Measurements from ENCODE around the gene NHSL1.
A peak's percentile ranks its signal among the peaks of the same experiment; 100 is the strongest.

NHSL1 gene

DNA sequence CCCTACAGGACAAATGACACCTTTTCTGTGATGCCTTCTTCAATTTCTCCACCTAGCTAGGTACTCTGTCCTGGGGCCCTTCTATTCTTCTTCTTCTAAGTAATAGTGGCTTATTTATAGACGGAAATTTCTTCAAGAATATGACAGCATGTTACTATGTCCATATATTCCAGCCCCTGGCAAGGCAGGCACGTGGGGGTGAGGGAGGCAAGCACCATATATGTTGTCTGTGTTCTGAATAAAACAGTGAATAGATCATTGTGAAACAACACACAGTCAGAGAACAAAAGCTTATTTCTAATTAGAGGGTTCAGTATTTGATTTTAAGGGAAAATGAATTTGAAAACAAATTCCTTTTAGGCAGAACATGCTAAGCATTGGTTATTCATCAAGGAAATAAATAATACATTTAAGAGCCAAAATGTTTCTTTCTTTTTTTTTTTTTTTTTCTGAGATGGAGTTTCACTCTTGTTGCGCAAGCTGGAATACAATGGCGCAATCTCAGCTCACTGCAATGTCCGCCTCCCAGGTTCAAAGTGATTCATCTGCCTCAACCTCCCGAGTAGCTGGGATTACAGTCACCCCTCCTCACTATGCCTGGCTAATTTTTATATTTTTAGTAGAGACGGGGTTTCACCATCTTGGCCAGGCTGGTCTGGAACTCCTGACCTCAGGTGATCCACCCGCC, 89.1 kb downstream of the NHSL1 start:
- Histone ChIP-seq H3K27ac (ENCODE audit: insufficient read depth, low read length, poor library complexity, severe bottlenecking) (no peak overlapping the region), H3K36me3 (ENCODE audit: control insufficient read depth, insufficient read depth, low read length) (peaks cover 82% of the 10 kb centered on the region), H3K27me3 (replicated peaks; ENCODE audit: control insufficient read depth, insufficient read depth, low read length, poor library complexity, severe bottlenecking) (no peaks in the 10 kb centered on the region), H3K4me1 (ENCODE audit: control insufficient read depth, insufficient read depth, low read length, poor library complexity, severe bottlenecking) (peaks cover 1% of the 10 kb centered on the region), H3K9me3 (ENCODE audit: control insufficient read depth, low read length) (no peaks in the 10 kb centered on the region), H3K4me3 (ENCODE audit: insufficient read depth, low read depth, low read length, poor library complexity, severe bottlenecking) (no peak overlapping the region)
- DNase-seq = no peak

GRCh38 chr6:138406443-138406842, 92.9 kb downstream of the NHSL1 start:
- Histone ChIP-seq H3K36me3 (ENCODE audit: control insufficient read depth, insufficient read depth, low read length) (peaks cover 49% of the 10 kb centered on the region), H3K27me3 (replicated peaks; ENCODE audit: control insufficient read depth, insufficient read depth, low read length, poor library complexity, severe bottlenecking) (no peaks in the 10 kb centered on the region), H3K27ac (ENCODE audit: insufficient read depth, low read length, poor library complexity, severe bottlenecking) (no peak overlapping the region), H3K4me1 (ENCODE audit: control insufficient read depth, insufficient read depth, low read length, poor library complexity, severe bottlenecking) (peaks cover 14% of the 10 kb centered on the region), H3K4me3 (ENCODE audit: insufficient read depth, low read depth, low read length, poor library complexity, severe bottlenecking) (no peak overlapping the region), H3K9me3 (ENCODE audit: control insufficient read depth, low read length) (no peaks in the 10 kb centered on the region)
- no peak for DNase-seq

- H3K27ac ChIP-seq (ENCODE audit: insufficient read depth, low read length, poor library complexity, severe bottlenecking) = peak overlapping the region; percentile 7
- no peak overlapping the region for H3K4me3 ChIP-seq (ENCODE audit: insufficient read depth, low read depth, low read length, poor library complexity, severe bottlenecking)
Observed at GRCh38 chr6:138405816-138406413, 93.4 kb downstream of the NHSL1 start.

DNA sequence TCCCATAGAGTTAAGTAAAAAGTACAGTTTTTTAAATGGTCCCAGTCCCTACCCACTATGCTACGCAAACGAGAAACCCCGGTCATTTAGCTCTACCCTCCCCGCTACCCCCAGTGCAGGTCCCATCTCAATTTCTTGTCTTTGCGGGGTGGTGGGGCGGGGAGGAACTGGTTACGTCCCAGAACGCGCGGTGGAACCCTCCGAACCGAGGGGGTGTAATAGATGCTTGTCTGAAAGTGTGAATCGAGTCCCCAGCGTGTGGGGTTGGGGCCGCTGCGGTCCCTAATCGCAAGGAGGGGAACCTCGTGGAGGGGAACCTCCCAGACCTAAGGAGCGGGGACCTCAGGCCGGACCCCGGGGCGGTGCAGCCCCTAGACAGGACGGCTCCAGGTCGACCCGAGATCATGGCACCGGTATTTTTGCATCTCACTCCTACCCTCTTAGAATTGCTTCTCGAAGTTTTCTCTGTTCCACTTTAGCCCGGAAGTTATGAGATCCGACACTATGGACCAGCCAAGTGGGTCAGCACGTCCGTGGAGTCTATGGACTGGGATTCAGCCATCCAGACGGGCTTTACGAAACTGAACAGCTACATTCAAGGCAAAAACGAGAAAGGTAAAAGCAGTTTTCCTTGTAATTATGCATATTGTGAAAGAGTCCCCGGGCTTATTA, 94.5 kb downstream of the NHSL1 start:
- peak overlapping the region; percentile 64 for H3K4me3 ChIP-seq (ENCODE audit: insufficient read depth, low read depth, low read length, poor library complexity, severe bottlenecking)
- peak overlapping the region; percentile 79 for H3K27ac ChIP-seq (ENCODE audit: insufficient read depth, low read length, poor library complexity, severe bottlenecking)
- H3K36me3 ChIP-seq (ENCODE audit: control insufficient read depth, insufficient read depth, low read length) = peaks cover 38% of the 10 kb centered on the region
- no peaks in the 10 kb centered on the region for H3K9me3 ChIP-seq (ENCODE audit: control insufficient read depth, low read length)
- peaks cover 14% of the 10 kb centered on the region for H3K4me1 ChIP-seq (ENCODE audit: control insufficient read depth, insufficient read depth, low read length, poor library complexity, severe bottlenecking)
- peak; percentile 7 to 21 (median 12) for DNase-seq
- H3K27me3 ChIP-seq (replicated peaks; ENCODE audit: control insufficient read depth, insufficient read depth, low read length, poor library complexity, severe bottlenecking) = no peaks in the 10 kb centered on the region

More at GRCh38 chr6:138405816-138406413, 93.4 kb downstream of the NHSL1 start:
- H3K36me3 ChIP-seq (ENCODE audit: control insufficient read depth, insufficient read depth, low read length) = peaks cover 44% of the 10 kb centered on the region
- H3K9me3 ChIP-seq (ENCODE audit: control insufficient read depth, low read length) = no peaks in the 10 kb centered on the region
- H3K27me3 ChIP-seq (replicated peaks; ENCODE audit: control insufficient read depth, insufficient read depth, low read length, poor library complexity, severe bottlenecking) = no peaks in the 10 kb centered on the region
- H3K4me1 ChIP-seq (ENCODE audit: control insufficient read depth, insufficient read depth, low read length, poor library complexity, severe bottlenecking) = peaks cover 14% of the 10 kb centered on the region
- no peak for DNase-seq

- Histone ChIP-seq H3K27me3 (replicated peaks; ENCODE audit: control insufficient read depth, insufficient read depth, low read length, poor library complexity, severe bottlenecking) (no peaks in the 10 kb centered on the region), H3K4me1 (ENCODE audit: control insufficient read depth, insufficient read depth, low read length, poor library complexity, severe bottlenecking) (peaks cover 14% of the 10 kb centered on the region), H3K9me3 (ENCODE audit: control insufficient read depth, low read length) (no peaks in the 10 kb centered on the region), H3K4me3 (ENCODE audit: insufficient read depth, low read depth, low read length, poor library complexity, severe bottlenecking) (peak within 1 kb of the TSS; percentile 64), H3K36me3 (ENCODE audit: control insufficient read depth, insufficient read depth, low read length) (peaks cover 31% of the 10 kb centered on the region), H3K27ac (ENCODE audit: insufficient read depth, low read length, poor library complexity, severe bottlenecking) (peak within 1 kb of the TSS; percentile 79)
- peak; percentile 86 to 91 (median 87) for DNase-seq
Observed at GRCh38 chr6:138403801-138404665, 95.3 kb downstream of the NHSL1 start, which contains the start of gene HEBP2. Gene HEBP2 (plus strand): TSS chr6:138404223. CDS start chr6:138404496, 273 bp downstream.

DNA sequence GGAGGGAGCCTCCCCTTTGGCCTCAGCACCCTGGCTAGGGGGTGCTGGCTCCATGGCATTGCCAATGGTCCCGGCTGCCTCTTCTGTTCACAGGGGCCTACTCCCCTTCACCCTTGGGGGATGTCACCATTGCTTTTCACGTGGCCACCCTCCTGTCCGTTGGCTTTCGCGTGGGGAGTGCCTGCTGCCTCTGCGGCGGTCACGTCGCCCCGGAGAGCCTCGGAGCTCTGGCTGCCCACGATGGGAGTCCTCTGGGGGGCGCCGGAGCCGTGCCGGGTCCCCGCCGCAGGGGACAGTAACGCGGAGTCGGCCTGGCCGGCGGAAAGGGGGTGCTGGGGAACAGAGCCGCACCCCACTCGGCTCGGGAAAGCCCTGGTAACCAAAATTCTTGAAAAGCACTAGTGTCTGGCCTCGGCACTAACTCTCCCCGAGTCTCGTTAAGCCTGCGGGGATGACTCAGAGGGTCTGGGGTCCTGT, 95.9 kb downstream of the NHSL1 start:
- H3K36me3 ChIP-seq (ENCODE audit: control insufficient read depth, insufficient read depth, low read length) = peaks cover 24% of the 10 kb centered on the region
- H3K4me1 ChIP-seq (ENCODE audit: control insufficient read depth, insufficient read depth, low read length, poor library complexity, severe bottlenecking) = peaks cover 14% of the 10 kb centered on the region
- peak in 1 of 3 donors; percentile 27 for DNase-seq
- H3K4me3 ChIP-seq (ENCODE audit: insufficient read depth, low read depth, low read length, poor library complexity, severe bottlenecking) = peak overlapping the region; percentile 64
- no peaks in the 10 kb centered on the region for H3K9me3 ChIP-seq (ENCODE audit: control insufficient read depth, low read length)
- H3K27ac ChIP-seq (ENCODE audit: insufficient read depth, low read length, poor library complexity, severe bottlenecking) = peak overlapping the region; percentile 79
- H3K27me3 ChIP-seq (replicated peaks; ENCODE audit: control insufficient read depth, insufficient read depth, low read length, poor library complexity, severe bottlenecking) = no peaks in the 10 kb centered on the region

DNA sequence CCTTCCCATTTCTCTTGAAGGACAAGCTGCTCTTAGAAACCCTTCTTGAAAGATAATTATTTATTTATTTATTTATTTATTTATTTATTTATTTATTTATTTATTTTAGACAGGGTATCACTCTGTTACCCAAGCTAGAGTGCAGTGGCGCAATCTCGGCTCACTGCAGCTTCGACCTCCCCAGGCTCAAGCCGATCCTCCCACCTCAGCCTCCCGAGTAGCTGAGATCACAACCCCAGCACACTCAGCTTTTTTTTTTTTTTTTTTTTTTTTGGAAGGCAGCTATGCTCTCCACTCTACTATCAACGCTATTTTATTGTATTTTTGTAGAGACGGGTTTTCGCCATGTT, 96.5 kb downstream of the NHSL1 start:
- peaks cover 19% of the 10 kb centered on the region for H3K36me3 ChIP-seq (ENCODE audit: control insufficient read depth, insufficient read depth, low read length)
- no peak for DNase-seq
- H3K4me3 ChIP-seq (ENCODE audit: insufficient read depth, low read depth, low read length, poor library complexity, severe bottlenecking) = peak overlapping the region; percentile 64
- H3K27ac ChIP-seq (ENCODE audit: insufficient read depth, low read length, poor library complexity, severe bottlenecking) = no peak overlapping the region
- H3K27me3 ChIP-seq (replicated peaks; ENCODE audit: control insufficient read depth, insufficient read depth, low read length, poor library complexity, severe bottlenecking) = no peaks in the 10 kb centered on the region
- H3K9me3 ChIP-seq (ENCODE audit: control insufficient read depth, low read length) = no peaks in the 10 kb centered on the region
- H3K4me1 ChIP-seq (ENCODE audit: control insufficient read depth, insufficient read depth, low read length, poor library complexity, severe bottlenecking) = peaks cover 14% of the 10 kb centered on the region

- no peak for DNase-seq
- no peak overlapping the region for H3K4me3 ChIP-seq (ENCODE audit: insufficient read depth, low read depth, low read length, poor library complexity, severe bottlenecking)
- no peaks in the 10 kb centered on the region for H3K9me3 ChIP-seq (ENCODE audit: control insufficient read depth, low read length)
Observed at GRCh38 chr6:138401960-138402837, 97.1 kb downstream of the NHSL1 start.

DNA sequence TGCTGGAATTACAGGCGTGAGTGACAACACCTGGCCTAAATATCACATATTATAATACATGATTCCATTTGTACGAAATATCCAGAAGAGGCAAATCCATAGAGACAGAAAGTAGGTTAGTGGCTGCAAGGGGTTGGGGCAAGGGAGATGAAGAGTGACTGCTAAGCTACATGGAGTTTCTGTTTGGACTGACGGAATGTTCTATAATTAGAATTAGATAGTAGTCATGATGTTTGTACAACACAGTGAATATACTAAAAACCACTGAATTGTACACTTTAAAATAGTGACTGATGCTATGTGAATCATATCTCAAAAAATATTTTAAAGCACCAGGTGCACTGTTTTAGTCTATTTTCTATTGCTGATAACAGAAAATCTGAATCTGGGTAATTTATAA, 99.0 kb downstream of the NHSL1 start:
- H3K4me1 ChIP-seq (ENCODE audit: control insufficient read depth, insufficient read depth, low read length, poor library complexity, severe bottlenecking) = peaks cover 14% of the 10 kb centered on the region
- no peaks in the 10 kb centered on the region for H3K27me3 ChIP-seq (replicated peaks; ENCODE audit: control insufficient read depth, insufficient read depth, low read length, poor library complexity, severe bottlenecking)
- no peak overlapping the region for H3K27ac ChIP-seq (ENCODE audit: insufficient read depth, low read length, poor library complexity, severe bottlenecking)
- DNase-seq = no peak
- no peaks in the 10 kb centered on the region for H3K9me3 ChIP-seq (ENCODE audit: control insufficient read depth, low read length)
- H3K36me3 ChIP-seq (ENCODE audit: control insufficient read depth, insufficient read depth, low read length) = no peaks in the 10 kb centered on the region
- H3K4me3 ChIP-seq (ENCODE audit: insufficient read depth, low read depth, low read length, poor library complexity, severe bottlenecking) = no peak overlapping the region

More at GRCh38 chr6:138401960-138402837, 97.1 kb downstream of the NHSL1 start:
- Histone ChIP-seq H3K27ac (ENCODE audit: insufficient read depth, low read length, poor library complexity, severe bottlenecking) (no peak overlapping the region), H3K27me3 (replicated peaks; ENCODE audit: control insufficient read depth, insufficient read depth, low read length, poor library complexity, severe bottlenecking) (no peaks in the 10 kb centered on the region), H3K36me3 (ENCODE audit: control insufficient read depth, insufficient read depth, low read length) (peaks cover 12% of the 10 kb centered on the region), H3K4me1 (ENCODE audit: control insufficient read depth, insufficient read depth, low read length, poor library complexity, severe bottlenecking) (peaks cover 14% of the 10 kb centered on the region)

All from effector memory CD4-positive, alpha-beta T cell (primary cell).